GM12878 (cell line): Measurements from ENCODE around the gene INSRR. TPM values are rescaled to one million over a fixed set of nuclear protein-coding genes. Genes with fewer than 3 reads are reported as not detected.

Experiments used
- ATAC-seq: fragments of 200-7000 bp; cut with Tn5 transposase; 3 replicates; pipeline ENCODE4 v1.9.1; 2020; ENCODE audit warnings: mild to moderate bottlenecking, moderate library complexity
- BruUV-seq: library from RNA; stranded (reverse); fragments of 400-500 nt; replicated peaks from 2 replicates; lab custom pipeline; 2021; lab: Mats Ljungman, UMichigan
- CTCF ChIA-PET: fragments of 300-600 bp; sonication (Branson Sonifier 250); formaldehyde crosslinking; extraction: SDS; loops from one replicate; lab custom pipeline; 2021; ENCODE audit warnings: inconsistent platforms; lab: Yijun Ruan, JAX
- POLR2A ChIA-PET: fragments of 350-600 bp; formaldehyde crosslinking; extraction: SDS; loops from one replicate; lab custom pipeline; 2021; ENCODE audit warnings: inconsistent platforms; lab: Charles Lee
- RAD21 ChIA-PET: fragments of 300-600 bp; sonication (Branson Sonifier 250); formaldehyde crosslinking; loops from one replicate; lab custom pipeline; 2023; ENCODE audit warnings: antibody characterized with exemption; ENCODE audit not compliant: unreplicated experiment; lab: Charles Lee
- SMC1A ChIA-PET: fragments of 300-600 bp; sonication (Branson Sonifier 250); formaldehyde crosslinking; loops from one replicate; lab custom pipeline; 2023; ENCODE audit not compliant: unreplicated experiment, uncharacterized antibody; lab: Charles Lee
- DNase-seq: peaks from one replicate; pipeline ENCODE4 v3.0.0-alpha.2; 2011; ENCODE audit warnings: low read depth, low spot score
- FAIRE-seq: peaks from 3 replicates; lab custom pipeline; 2011; peaks lifted over from hg19 to GRCh38; lab: Jason Lieb, UNC
- H2AFZ ChIP-seq: 2 replicates; pipeline ENCODE4 v1.6.0; 2011; ENCODE audit warnings: low read depth, low read length, control low read depth; ENCODE audit not compliant: control insufficient read depth
- H3K27ac ChIP-seq: 2 replicates; pipeline ENCODE4 v1.5.1; 2011; ENCODE audit warnings: control low read depth; ENCODE audit not compliant: control insufficient read depth, insufficient read depth
- H3K27me3 ChIP-seq, 2 experiments: replicated peaks in 1 of 2; 2 replicates each; pipeline versions ENCODE4 v1.6.0 to v1.6.1; 2011; ENCODE audit warnings: low read length in 1 of 2; ENCODE audit not compliant: control insufficient read depth in 2 of 2, insufficient read depth in 2 of 2
- H3K36me3 ChIP-seq, 2 experiments: 2 replicates each; pipeline ENCODE4 v1.5.1; 2011; ENCODE audit warnings: low read length in 1 of 2; ENCODE audit not compliant: control insufficient read depth in 2 of 2, insufficient read depth in 2 of 2
- H3K4me1 ChIP-seq: 2 replicates; pipeline ENCODE4 v1.6.1; 2011; ENCODE audit warnings: mild to moderate bottlenecking, low read length, moderate library complexity, mixed read lengths; ENCODE audit not compliant: control insufficient read depth, insufficient read depth
- H3K4me2 ChIP-seq: 2 replicates; pipeline ENCODE4 v1.6.0; 2011; ENCODE audit warnings: control low read depth; ENCODE audit not compliant: control insufficient read depth, insufficient read depth
- H3K4me3 ChIP-seq: fragments of 200-600 bp; sonication (generic); 2 replicates; pipeline ENCODE4 v1.5.1; 2016
- H3K79me2 ChIP-seq: 2 replicates; pipeline ENCODE4 v1.6.0; 2011; ENCODE audit warnings: low read length; ENCODE audit not compliant: control insufficient read depth, insufficient read depth
- H3K9ac ChIP-seq: 2 replicates; pipeline ENCODE4 v1.8.0; 2011; ENCODE audit warnings: low read length, control low read depth, mixed read lengths; ENCODE audit not compliant: control insufficient read depth, insufficient read depth
- H3K9me3 ChIP-seq: replicated peaks from 3 replicates; pipeline ENCODE4 v1.5.1; 2011; ENCODE audit warnings: mild to moderate bottlenecking, low read length; ENCODE audit not compliant: control insufficient read depth, insufficient read depth
- H4K20me1 ChIP-seq: 2 replicates; pipeline ENCODE4 v1.6.0; 2011; ENCODE audit not compliant: control insufficient read depth, insufficient read depth
- CBX5 ChIP-seq: sonication (generic); IDR thresholded peaks from 2 replicates; pipeline ENCODE4 v1.6.1; 2016; ENCODE audit warnings: low read depth, moderate library complexity, mild to moderate bottlenecking, inconsistent platforms
- CEBPB ChIP-seq, 2 experiments: fragments of 150-350 bp in 1 of 2; IDR thresholded peaks; 2 replicates each; pipeline ENCODE4 v1.6.1; 2012 to 2014; ENCODE audit warnings: low read depth in 2 of 2, low read length in 2 of 2, borderline replicate concordance in 1 of 2, inconsistent platforms in 1 of 2
- ELK1 ChIP-seq: IDR thresholded peaks from 2 replicates; pipeline ENCODE4 v1.6.1; 2012; ENCODE audit warnings: low read depth, low read length, improper control_type of control experiment
- EP300 ChIP-seq, 2 experiments: fragments of 150-350 bp in 1 of 2; IDR thresholded peaks; 2 replicates each; pipeline ENCODE4 v1.6.1; 2011 to 2012; ENCODE audit warnings: low read depth in 2 of 2, low read length in 2 of 2, borderline replicate concordance in 1 of 2, improper control_type of control experiment in 1 of 2, inconsistent platforms in 1 of 2; ENCODE audit not compliant: control insufficient read depth in 1 of 2
- GATAD2B ChIP-seq: fragments of 450-650 bp; conservative IDR thresholded peaks from 2 replicates; pipeline ENCODE4 v1.6.1; 2017; ENCODE audit warnings: low read depth, mild to moderate bottlenecking, moderate library complexity
- HCFC1 ChIP-seq: fragments of 150-350 bp; IDR thresholded peaks from 2 replicates; pipeline ENCODE4 v1.6.1; 2014; ENCODE audit warnings: low read length
- MEF2B ChIP-seq: fragments of 450-650 bp; IDR thresholded peaks from 2 replicates; pipeline ENCODE4 v1.6.1; 2018; ENCODE audit warnings: mild to moderate bottlenecking, moderate library complexity; ENCODE audit not compliant: partially characterized antibody, poor library complexity, severe bottlenecking
- NBN ChIP-seq: fragments of 450-650 bp; IDR thresholded peaks from 2 replicates; pipeline ENCODE4 v1.6.1; 2016
- NR2C2 ChIP-seq: IDR thresholded peaks from 2 replicates; pipeline ENCODE4 v1.6.1; 2011; ENCODE audit warnings: borderline replicate concordance, low read depth; ENCODE audit not compliant: control insufficient read depth, insufficient read length
- PBX3 ChIP-seq: IDR thresholded peaks from 2 replicates; pipeline ENCODE4 v1.6.1; 2011; ENCODE audit warnings: mild to moderate bottlenecking, low read depth, low read length, moderate library complexity; ENCODE audit not compliant: insufficient replicate concordance
- PKNOX1 ChIP-seq: fragments of 450-650 bp; IDR thresholded peaks from 2 replicates; pipeline ENCODE4 v1.6.1; 2016; ENCODE audit warnings: mild to moderate bottlenecking
- PML ChIP-seq: IDR thresholded peaks from 2 replicates; pipeline ENCODE4 v1.6.1; 2012; ENCODE audit warnings: low read length, inconsistent platforms
- POU2F2 ChIP-seq: IDR thresholded peaks from 3 replicates; pipeline ENCODE4 v1.6.1; 2011; ENCODE audit warnings: low read depth, mild to moderate bottlenecking, low read length, borderline replicate concordance
- TBL1XR1 ChIP-seq: IDR thresholded peaks from 2 replicates; pipeline ENCODE4 v1.6.1; 2012; ENCODE audit warnings: low read depth, low read length, improper control_type of control experiment
- ZNF24 ChIP-seq: fragments of 450-650 bp; IDR thresholded peaks from 2 replicates; pipeline ENCODE4 v1.6.1; 2017; ENCODE audit warnings: antibody characterized with exemption, mild to moderate bottlenecking
- ZSCAN29 ChIP-seq: fragments of 450-650 bp; IDR thresholded peaks from 2 replicates; pipeline ENCODE4 v1.6.1; 2017; ENCODE audit warnings: mild to moderate bottlenecking, moderate library complexity
- WGBS: methylation state at CpG from one replicate; pipeline ENCODE4 v1.1.6; 2016; ENCODE audit warnings: low lambda C conversion rate; ENCODE audit not compliant: insufficient replicate concordance, insufficient coverage; ENCODE audit errors: missing lambda C conversion rate; 5-methylcytosine and 5-hydroxymethylcytosine counted together
- in situ Hi-C: fragments of 300-500 bp; cut with MboI; formaldehyde crosslinking; loops from 9 replicates; pipeline ENCODE4 v1.14.3; 2018; ENCODE audit warnings: mixed read lengths
- intact Hi-C: fragments of 100-400 bp; cut with micrococcal nuclease; formaldehyde crosslinking; loops from one replicate; pipeline ENCODE4 v1.14.2; 2022; ENCODE audit not compliant: unreplicated experiment
- polyA plus RNA-seq, 11 experiments: library from polyadenylated mRNA; depleted of rRNA in 4 of 11; unstranded in 6 of 11; stranded (reverse) in 5 of 11; fragments of >200 nt; fragmentation: Nextera tagmentation in 4 of 11; fragmentation: Illumina TruSeq in 1 of 11; extraction: Ambion mirVana in 4 of 11; extraction: Trizol in 1 of 11; gene quantifications; 1 replicate in 1 of 11; 2 replicates in 10 of 11; pipeline versions ENCODE4 v1.2.1 to v1.2.3, GENCODE V29; 2011 to 2016; ENCODE audit warnings: inconsistent platforms in 2 of 11, missing spikeins in 2 of 11, low read depth in 1 of 11
- total RNA-seq, 4 experiments: library from RNA; depleted of rRNA in 3 of 4; stranded (reverse); fragments of >200 nt in 3 of 4; fragmentation: Illumina TruSeq in 1 of 4; extraction: Trizol in 1 of 4; gene quantifications; 2 replicates each; pipeline versions ENCODE4 v1.2.1 to v1.2.3, GENCODE V29; 2013 to 2021

INSRR gene
- total and polyA plus RNA-seq, 10 of the 15 experiments (the other 5 are each of a cell fraction or from before 2014, with no cell fraction given) = 0.01 TPM; not detected in 9

GRCh38 chr1:156874142-156874541, 15.2 kb upstream of the INSRR start:
- ChIA-PET POLR2A (no interaction called here), RAD21 (no interaction called here), CTCF (interaction anchor here (0.9 to 2.3 kb wide), 4 partner anchors 14 to 35 kb away, joined by 4 to 6 read pairs (median 6); no protein-coding TSS in a partner anchor), SMC1A (no interaction called here)
- Histone ChIP-seq H4K20me1 (no peaks in the 10 kb centered on the region), H3K36me3 (no peaks in the 10 kb centered on the region), H3K4me1 (no peaks in the 10 kb centered on the region), H3K4me2 (no peak overlapping the region), H3K4me3 (no peak overlapping the region), H3K27me3 (peaks cover 0 to 7% of the 10 kb centered on the region in 2 experiments; a peak in 3 of 4 replicates), H3K79me2 (no peaks in the 10 kb centered on the region), H2AFZ (no peak overlapping the region), H3K9ac (no peak overlapping the region), H3K27ac (no peak overlapping the region), H3K9me3 (no peaks in the 10 kb centered on the region)
- FAIRE-seq = no peak
- WGBS = 29% methylated on average over 5 of the region's 5 CpGs
- intact Hi-C loops = no loop called here
- DNase-seq = no peak
- TF ChIP-seq POU2F2 (no peak), ZSCAN29 (no peak), GATAD2B (no peak), PKNOX1 (no peak), PML (no peak), MEF2B (no peak), NR2C2 (no peak), HCFC1 (no peak), CEBPB (IDR thresholded peaks at IDR 0.05; ENCODE audit: borderline replicate concordance in 1 of 2, low read depth in 2 of 2, low read length in 2 of 2) (no peak), ELK1 (no peak), CBX5 (no peak), PBX3 (no peak), TBL1XR1 (no peak), EP300 (IDR thresholded peaks at IDR 0.05; ENCODE audit: borderline replicate concordance in 1 of 2, control insufficient read depth in 1 of 2, low read depth in 2 of 2, low read length in 2 of 2) (no peak), ZNF24 (no peak), NBN (no peak)
- in situ Hi-C loops = no loop called here
- no peak for ATAC-seq
- BruUV-seq = no TSS peak
